HepG2 (cell line): ENCODE results near the gene CCDC158. TPM values are rescaled to one million over a fixed set of nuclear protein-coding genes. Genes with fewer than 3 reads are reported as not detected.
"Not testable (repeated sequence)": the region's sequence is repeated elsewhere in the genome, so short reads cannot be mapped to it uniquely, and the experiment has no call there.

Source experiments
- ATAC-seq: fragments of 200-7000 bp; cut with Tn5 transposase; 3 replicates; pipeline ENCODE4 v1.9.1; 2020; ENCODE audit warnings: mild to moderate bottlenecking, moderate library complexity
- BruUV-seq: library from RNA; stranded (reverse); fragments of 400-500 nt; replicated peaks from 2 replicates; lab custom pipeline; 2021; lab: Mats Ljungman, UMichigan
- CTCF ChIA-PET: fragments of 300-600 bp; formaldehyde crosslinking; extraction: SDS; loops from one replicate; lab custom pipeline; 2021; ENCODE audit warnings: low total read pairs, inconsistent platforms, low intra/inter-chr PET ratio; lab: Yijun Ruan, JAX
- POLR2A ChIA-PET: fragments of 350-600 bp; sonication (Branson Sonifier 250); formaldehyde crosslinking; loops from one replicate; lab custom pipeline; 2020; ENCODE audit warnings: antibody characterized with exemption, inconsistent platforms; lab: Yijun Ruan, JAX
- DNase-seq: peaks from one replicate; pipeline ENCODE4 v3.0.0-alpha.2; 2015; ENCODE audit warnings: low spot score
- FAIRE-seq: peaks from 3 replicates; lab custom pipeline; 2011; peaks lifted over from hg19 to GRCh38; lab: Jason Lieb, UNC
- H2AFZ ChIP-seq: one replicate; pipeline ENCODE4 v1.6.1; 2011; ENCODE audit warnings: low read length, inconsistent platforms
- H3K27ac ChIP-seq: fragments of 300-600 bp; 3 replicates; pipeline ENCODE4 v1.8.0; 2011; ENCODE audit warnings: mixed run types, mild to moderate bottlenecking, mixed read lengths, low read length, inconsistent platforms; ENCODE audit not compliant: insufficient read depth; ENCODE audit errors: extremely low read length
- H3K27me3 ChIP-seq, 2 experiments: fragments of 200-600 bp in 1 of 2; 2 replicates in 1 of 2; 3 replicates in 1 of 2; pipeline versions ENCODE4 v1.6.0 to v1.8.0; 2011; ENCODE audit warnings: low read length in 2 of 2, mild to moderate bottlenecking in 2 of 2, moderate library complexity in 2 of 2, inconsistent platforms in 1 of 2; ENCODE audit not compliant: insufficient read depth in 2 of 2, control insufficient read depth in 1 of 2
- H3K36me3 ChIP-seq, 2 experiments: fragments of 200-600 bp in 1 of 2; replicated peaks in 1 of 2; 2 replicates in 1 of 2; 3 replicates in 1 of 2; pipeline versions ENCODE4 v1.5.1 to v1.8.0; 2011; ENCODE audit warnings: low read length in 2 of 2, inconsistent platforms in 1 of 2; ENCODE audit not compliant: insufficient read depth in 2 of 2, control insufficient read depth in 1 of 2
- H3K4me1 ChIP-seq: 2 replicates; pipeline ENCODE4 v1.5.1; 2012; ENCODE audit warnings: low read length, inconsistent platforms; ENCODE audit not compliant: insufficient read depth
- H3K4me2 ChIP-seq: 2 replicates; pipeline ENCODE4 v1.6.0; 2011; ENCODE audit warnings: low read depth, low read length, inconsistent platforms
- H3K4me3 ChIP-seq, 3 experiments: fragments of 200-600 bp in 1 of 3; sonication (generic), shearing (Covaris generic) in 1 of 3; replicated peaks in 1 of 3; 2 replicates each; pipeline ENCODE4 v1.5.1; 2011 to 2016; ENCODE audit warnings: low read length in 3 of 3, inconsistent platforms in 2 of 3, low read depth in 2 of 3, mild to moderate bottlenecking in 2 of 3, control low read depth in 1 of 3, mixed read lengths in 1 of 3; ENCODE audit not compliant: insufficient read depth in 1 of 3
- H3K79me2 ChIP-seq: one replicate; pipeline ENCODE4 v1.6.1; 2011; ENCODE audit warnings: low read length, inconsistent platforms; ENCODE audit not compliant: insufficient read depth
- H3K9ac ChIP-seq: 2 replicates; pipeline ENCODE4 v1.6.0; 2011; ENCODE audit warnings: mild to moderate bottlenecking, low read depth, low read length, inconsistent platforms; ENCODE audit not compliant: insufficient read depth
- H3K9me3 ChIP-seq: 2 replicates; pipeline ENCODE4 v1.5.1; 2012; ENCODE audit warnings: mild to moderate bottlenecking, low read length
- H4K20me1 ChIP-seq: 2 replicates; pipeline ENCODE4 v1.6.0; 2011; ENCODE audit warnings: inconsistent platforms, mild to moderate bottlenecking, low read length, moderate library complexity; ENCODE audit not compliant: insufficient read depth
- CSRNP2 ChIP-seq: sonication (generic); formaldehyde crosslinking; conservative IDR thresholded peaks from 2 replicates; pipeline ENCODE4 v1.8.0; 2022; ENCODE audit warnings: low read depth, missing genetic modification reagents
- TAF15 ChIP-seq: fragments of 200-400 bp; formaldehyde crosslinking; IDR thresholded peaks from one replicate; pipeline ENCODE4 v1.6.1; 2018; ENCODE audit warnings: mild to moderate bottlenecking, low read depth, low read length; ENCODE audit not compliant: poor library complexity, severe bottlenecking
- TIGD3 ChIP-seq: sonication (generic); formaldehyde crosslinking; IDR thresholded peaks from 2 replicates; pipeline ENCODE4 v1.5.1; 2020; ENCODE audit warnings: mild to moderate bottlenecking, missing genetic modification reagents, borderline replicate concordance
- WGBS: methylation state at CpG from one replicate; pipeline ENCODE4 v1.1.6; 2017; ENCODE audit warnings: low lambda C conversion rate; 5-methylcytosine and 5-hydroxymethylcytosine counted together
- in situ Hi-C: cut with HindIII; loops from 2 replicates; pipeline ENCODE4 v1.10.0; 2017; ENCODE audit warnings: low pct_unique_long_range_greater_than_20kb; ENCODE audit not compliant: extremely low pct_ligation_motif_present
- intact Hi-C: fragments of 100-400 bp; cut with micrococcal nuclease; formaldehyde crosslinking; loops from one replicate; pipeline ENCODE4 v1.10.0; 2022; ENCODE audit not compliant: unreplicated experiment
- polyA plus RNA-seq, 8 experiments: library from polyadenylated mRNA; depleted of rRNA in 3 of 8; stranded (reverse) in 7 of 8; unstranded in 1 of 8; fragments of >200 nt; fragmentation: Illumina TruSeq in 4 of 8; extraction: Trizol in 4 of 8; gene quantifications; 2 replicates each; pipeline versions ENCODE4 v1.2.1 to v1.2.3, GENCODE V29; 2011 to 2016; ENCODE audit warnings: low read depth in 4 of 8, missing spikeins in 1 of 8, mixed read lengths in 1 of 8; ENCODE audit not compliant: insufficient read depth in 1 of 8
- total RNA-seq, 5 experiments: library from RNA; depleted of rRNA; stranded (reverse); fragments of >200 nt; fragmentation: Illumina TruSeq; extraction: Trizol; gene quantifications; 2 replicates each; pipeline ENCODE4 v1.2.3, GENCODE V29; 2016; ENCODE audit warnings: low read depth in 1 of 5

CCDC158 gene
- total and polyA plus RNA-seq, 2 of the 13 experiments (the other 11 are each of a cell fraction or from before 2014, with no cell fraction given), result not detected

GRCh38 chr4:76281594-76281993 lies 139.3 kb downstream of the CCDC158 start:
- POLR2A ChIA-PET, result interaction anchor here (0.9 to 1.1 kb wide), 3 partner anchors 9 to 26 kb away, joined by 3 to 4 read pairs (median 3); no protein-coding TSS in a partner anchor

GRCh38 chr4:76280488-76281441 lies 140.2 kb downstream of the CCDC158 start:
- Histone ChIP-seq H3K4me2 (peak overlapping the region; percentile 49; the same call in 1 of the 2 replicates), H3K36me3 (no peaks in the 10 kb centered on the region), H3K4me1 (peaks cover 38% of the 10 kb centered on the region), H3K27me3 (no peaks in the 10 kb centered on the region; a peak in 1 of 5 replicates), H3K9ac (peak overlapping the region; percentile 3; the same call in 1 of the 2 replicates), H3K9me3 (no peaks in the 10 kb centered on the region), H3K4me3 (no peak overlapping the region), H3K79me2 (no peaks in the 10 kb centered on the region), H2AFZ (no peak overlapping the region), H3K27ac (no peak overlapping the region), H4K20me1 (no peaks in the 10 kb centered on the region)
- in situ Hi-C loops, result no loop called here
- WGBS, result 8% methylated on average over 6 of the region's 6 CpGs
- ChIA-PET CTCF (no interaction called here), POLR2A (interaction anchor here (0.9 to 1.1 kb wide), 3 partner anchors 8 to 26 kb away, joined by 3 to 4 read pairs (median 3); no protein-coding TSS in a partner anchor)
- intact Hi-C loops, result no loop called here
- no peak for FAIRE-seq
- no peak for DNase-seq
- ATAC-seq, result peak; percentile 80
- BruUV-seq, result no TSS peak
- TF ChIP-seq CSRNP2 (CRISPR knock-in tag), result no peak
- no peak for TF ChIP-seq TIGD3 (CRISPR knock-in tag)
- no peak for TF ChIP-seq TAF15

More at GRCh38 chr4:76281594-76281993, 139.3 kb downstream of the CCDC158 start:
- DNase-seq, in situ Hi-C loops, H3K27ac ChIP-seq, H3K36me3 ChIP-seq, H3K4me2 ChIP-seq, H3K79me2 ChIP-seq, H3K4me3 ChIP-seq, BruUV-seq, ATAC-seq, H4K20me1 ChIP-seq, H3K9me3 ChIP-seq, CTCF ChIA-PET, H3K9ac ChIP-seq, intact Hi-C loops, H2AFZ ChIP-seq, H3K27me3 ChIP-seq, FAIRE-seq: not testable (repeated sequence)
- WGBS, result 6% methylated on average over 6 of the region's 6 CpGs
- peaks cover 31% of the 10 kb centered on the region for H3K4me1 ChIP-seq
